Activated CD8-positive, alpha-beta memory T cell treated with anti-CD3 and anti-CD28 coated beads for 24 hours (primary cell): Measurements from ENCODE around the gene AGMO.

Experiments used
- DNase-seq: peaks from one replicate; pipeline ENCODE4 v3.0.0-alpha.2; 2020

The AGMO gene

DNA sequence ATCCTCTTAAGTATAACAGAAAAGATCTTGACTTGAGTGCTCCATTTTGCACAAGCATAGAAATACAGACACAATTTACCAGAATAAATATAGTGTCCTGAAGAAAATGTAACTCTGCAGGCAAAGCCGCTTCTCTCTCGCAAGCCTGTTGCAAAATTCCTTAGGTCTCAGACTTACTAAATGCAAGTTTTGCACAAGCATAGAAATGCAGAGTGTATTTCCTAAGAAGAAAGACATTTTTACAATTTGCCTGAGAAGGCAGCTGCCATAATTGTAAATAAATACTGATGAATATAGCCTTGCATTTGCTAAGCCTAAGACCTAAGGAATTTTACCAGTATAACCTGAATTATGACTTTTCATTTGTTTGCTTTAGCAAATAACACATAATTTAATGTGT lies 67.1 kb downstream of the AGMO start:
- no peak for DNase-seq

DNA sequence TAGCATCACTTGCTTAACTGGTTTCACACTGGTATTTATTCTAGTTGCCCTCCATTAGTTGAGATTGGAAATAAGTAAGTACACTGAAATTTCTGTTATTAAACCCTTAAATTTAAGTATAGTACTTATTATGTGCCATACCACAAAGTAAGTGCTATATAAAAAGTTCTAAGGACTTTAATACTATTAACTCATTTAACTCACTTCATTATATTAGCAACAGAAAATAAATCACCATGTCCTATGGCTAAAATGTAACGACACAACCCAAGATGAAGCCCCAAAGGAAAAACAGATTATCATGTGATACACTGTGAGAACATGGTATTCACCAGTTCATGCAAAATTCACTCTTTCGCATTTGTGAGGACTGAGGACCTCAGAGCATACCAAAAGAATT lies 70.5 kb downstream of the AGMO start:
- DNase-seq, result no peak

DNA sequence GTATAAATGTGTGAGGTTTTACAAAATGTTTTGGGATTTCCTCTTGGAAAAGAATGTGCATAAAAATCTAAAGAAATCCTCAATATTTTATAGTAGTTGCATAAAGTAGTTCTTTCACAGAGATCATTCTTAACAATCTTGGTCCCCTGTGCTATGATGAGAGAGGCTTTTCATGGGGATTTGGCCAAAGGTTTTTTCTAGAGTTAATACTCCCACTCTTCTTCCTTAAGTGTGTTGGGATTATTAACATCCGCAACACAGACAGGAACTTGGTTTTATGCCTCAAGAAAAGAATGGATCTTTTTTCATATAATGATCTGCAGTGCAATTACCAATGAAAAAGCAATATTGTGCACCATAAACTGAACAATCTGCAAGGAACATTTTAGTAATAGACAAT lies 71.5 kb downstream of the AGMO start:
- DNase-seq, result no peak

DNA sequence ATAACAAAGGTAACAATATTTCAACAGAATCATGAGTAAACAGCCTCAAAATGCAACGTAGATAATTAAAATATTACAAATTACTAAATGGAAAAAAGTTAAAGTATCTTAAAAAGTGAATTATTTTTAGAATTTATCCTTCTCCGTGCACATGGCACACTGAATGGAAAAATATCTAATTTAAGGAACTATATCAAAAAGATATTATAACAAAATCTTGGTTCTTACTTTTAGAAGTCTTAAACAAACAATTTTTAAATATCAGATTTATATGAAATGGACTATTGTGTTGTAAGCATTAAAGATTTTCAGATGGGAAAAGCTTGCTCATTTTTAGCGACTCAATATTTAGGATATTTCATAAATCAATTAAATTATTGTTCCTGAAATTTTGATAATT lies 72.0 kb downstream of the AGMO start:
- DNase-seq, result no peak

- DNase-seq, result no peak
Measured at GRCh38 chr7:15489383-15489782, 72.4 kb downstream of the AGMO start.

- no peak for DNase-seq
Measured at GRCh38 chr7:15488401-15488800, 73.4 kb downstream of the AGMO start.

GRCh38 chr7:15487896-15488295 lies 73.9 kb downstream of the AGMO start:
- no peak for DNase-seq

GRCh38 chr7:15485998-15486397 lies 75.8 kb downstream of the AGMO start:
- DNase-seq, result no peak

- DNase-seq, result no peak
Measured at GRCh38 chr7:15485431-15485830, 76.4 kb downstream of the AGMO start.

GRCh38 chr7:15481132-15481531 lies 80.7 kb downstream of the AGMO start:
- DNase-seq, result no peak

DNA sequence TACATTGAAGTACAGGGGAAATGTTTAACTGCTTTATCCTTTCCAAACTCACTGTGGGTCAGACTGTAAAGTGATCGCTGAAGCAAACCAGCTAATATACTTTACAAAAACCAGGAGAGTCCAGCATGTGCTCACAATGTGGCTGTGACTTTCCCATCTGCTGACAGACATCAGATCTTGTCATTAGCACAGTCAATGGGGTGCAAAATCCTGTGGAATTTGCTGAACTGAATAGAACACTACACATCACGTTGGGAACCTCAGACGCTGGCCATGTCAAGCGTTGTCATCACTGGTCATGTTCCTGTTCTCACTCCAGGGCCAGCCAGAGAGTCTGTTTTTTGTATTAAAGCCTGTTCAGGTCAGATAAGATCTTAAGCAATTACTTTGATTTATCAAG lies 83.4 kb downstream of the AGMO start:
- DNase-seq, result no peak

GRCh38 chr7:15476531-15476918 lies 85.3 kb downstream of the AGMO start:
- no peak for DNase-seq

DNA sequence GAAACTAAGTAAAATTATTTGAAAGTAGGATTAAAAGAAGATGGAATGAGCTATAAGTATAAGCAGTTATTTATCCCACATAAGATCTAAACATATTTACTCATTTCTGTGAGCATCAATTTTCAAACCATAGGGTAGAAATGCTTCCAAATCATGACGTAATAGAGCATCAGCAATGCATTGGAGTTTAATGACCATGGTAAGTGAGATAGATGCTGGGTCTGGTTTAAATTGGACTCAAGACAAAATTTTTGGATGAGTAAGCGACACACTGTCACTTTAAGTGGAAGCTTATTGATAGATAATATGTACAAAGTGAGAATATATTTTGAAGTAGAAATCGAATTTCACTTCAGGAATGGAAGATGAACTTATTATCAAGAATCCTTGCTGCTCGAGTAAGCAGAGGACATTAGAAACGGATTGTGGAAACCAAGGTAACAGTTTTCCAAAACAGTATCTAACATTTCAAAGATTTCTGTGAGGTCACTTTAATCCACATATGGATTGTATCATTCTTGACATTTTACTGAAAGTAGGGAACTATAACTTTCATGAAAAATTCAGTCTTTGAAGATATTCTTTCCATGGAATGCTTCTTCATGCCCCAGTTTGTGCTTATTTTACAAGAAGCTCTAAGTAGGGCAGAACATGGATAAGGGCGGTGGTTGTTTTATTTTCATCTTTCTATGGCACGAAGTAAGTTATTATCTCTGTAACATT lies 85.8 kb downstream of the AGMO start:
- DNase-seq, result no peak

DNA sequence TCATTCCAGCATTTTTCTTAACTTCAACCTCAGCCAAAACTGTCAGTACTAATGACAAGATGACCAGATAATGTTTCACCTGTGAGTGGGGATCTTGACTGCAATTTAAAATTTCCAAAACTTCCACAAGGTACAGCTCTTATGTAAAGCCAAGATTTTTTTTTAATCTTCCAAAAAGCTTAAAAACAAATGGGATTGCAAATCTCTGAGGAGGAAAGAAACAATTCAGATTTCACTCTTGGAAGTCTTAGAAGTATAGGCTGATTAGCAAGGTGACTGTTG lies 90.2 kb downstream of the AGMO start:
- no peak for DNase-seq

GRCh38 chr7:15470825-15471668 lies 90.8 kb downstream of the AGMO start:
- DNase-seq, result no peak

DNA sequence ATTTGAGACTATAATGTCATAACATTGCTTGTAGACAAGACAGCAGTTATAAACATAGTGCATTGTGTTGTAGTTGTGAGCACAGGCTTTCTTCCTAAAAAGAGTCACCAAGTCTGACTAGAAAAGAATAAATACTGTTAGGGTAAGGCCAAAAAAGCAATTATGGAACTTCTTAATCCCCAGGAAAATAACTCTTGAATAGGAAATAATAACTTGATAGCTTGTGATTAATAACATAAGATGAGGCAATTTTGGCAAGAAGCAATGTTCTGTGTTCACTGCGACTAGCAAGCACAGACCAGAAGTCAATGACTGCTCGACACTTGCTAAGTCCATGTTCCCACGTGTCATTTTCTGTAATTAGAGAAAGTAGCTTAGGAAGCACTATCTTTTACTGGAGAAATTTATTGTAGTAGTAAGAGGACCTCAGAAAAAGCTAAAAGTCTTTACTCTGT lies 97.1 kb downstream of the AGMO start:
- DNase-seq, result no peak

GRCh38 chr7:15463801-15464666 lies 97.8 kb downstream of the AGMO start:
- DNase-seq, result no peak

- DNase-seq, result no peak
Measured at GRCh38 chr7:15462721-15463389, 99.0 kb downstream of the AGMO start.

GRCh38 chr7:15461576-15461975 lies 100.2 kb downstream of the AGMO start:
- DNase-seq, result no peak

- no peak for DNase-seq
Measured at GRCh38 chr7:15459018-15459615, 102.7 kb downstream of the AGMO start.

DNA sequence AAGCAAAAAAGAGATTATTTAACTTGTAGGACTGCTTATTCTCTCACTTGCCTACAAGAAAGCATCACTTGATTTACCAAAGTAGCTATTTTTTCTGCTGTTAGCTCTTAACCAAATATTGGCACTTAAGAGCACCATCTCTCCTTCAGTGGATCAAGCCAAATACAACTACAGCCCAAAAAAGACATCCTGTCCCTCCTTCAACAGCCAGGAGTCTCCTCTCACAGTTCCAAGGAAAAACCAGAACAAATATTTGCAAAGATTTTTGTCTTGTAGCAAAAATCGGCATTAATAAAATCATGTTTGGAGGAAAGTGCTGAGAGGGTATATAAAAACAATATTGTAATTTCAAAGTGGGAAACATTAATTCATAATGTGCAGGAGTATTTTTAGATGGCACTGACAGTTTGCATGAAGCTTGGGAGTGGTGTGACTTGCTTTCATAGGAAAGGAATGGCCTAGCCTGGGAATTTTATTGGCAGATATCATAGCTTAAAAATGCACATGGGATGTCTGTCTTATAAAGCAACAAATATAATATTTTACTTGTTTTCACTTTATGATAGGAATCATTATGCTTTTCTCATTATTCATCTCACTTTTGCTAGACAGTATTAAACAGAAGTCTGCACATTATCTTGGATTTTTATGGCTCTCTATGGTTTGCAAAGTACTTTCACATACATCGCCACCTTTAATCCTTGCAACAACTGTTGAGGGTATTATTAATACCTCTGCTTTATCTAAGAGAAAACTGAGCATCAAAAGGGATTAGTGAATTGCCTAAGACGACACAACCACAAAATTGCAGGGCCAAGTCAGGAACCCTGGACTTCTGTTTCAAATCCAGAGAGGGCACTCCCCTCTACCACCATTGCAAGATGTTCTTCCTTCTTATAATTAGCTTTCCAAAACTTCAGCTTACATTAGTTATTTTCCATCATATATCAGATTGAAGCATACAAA lies 103.5 kb downstream of the AGMO start:
- DNase-seq, result no peak
